Non-pigmented ciliary epithelial cell (primary cell): Measurements from ENCODE around the gene GAB1.
A peak's percentile ranks its signal among the peaks of the same experiment; 100 is the strongest.

Experiments
- DNase-seq: peaks from one replicate; pipeline ENCODE4 v3.0.0-alpha.2; 2010; ENCODE audit warnings: low read depth

GAB1 gene

GRCh38 chr4:143417679-143418403 is 81.2 kb downstream of the GAB1 start:
- DNase-seq, result no peak

- DNase-seq, result no peak
Observed at GRCh38 chr4:143420227-143420626, 83.6 kb downstream of the GAB1 start.

GRCh38 chr4:143421609-143422008 is 84.9 kb downstream of the GAB1 start:
- DNase-seq, result no peak

- peak; percentile 27 for DNase-seq
Observed at GRCh38 chr4:143424276-143424675, 87.6 kb downstream of the GAB1 start.

GRCh38 chr4:143431526-143432257 is 95.0 kb downstream of the GAB1 start:
- no peak for DNase-seq

- no peak for DNase-seq
Observed at GRCh38 chr4:143432258-143432591, 95.5 kb downstream of the GAB1 start.

- DNase-seq, result no peak
Observed at GRCh38 chr4:143433231-143433630, 96.6 kb downstream of the GAB1 start.

- no peak for DNase-seq
Observed at GRCh38 chr4:143435955-143436354, 99.3 kb downstream of the GAB1 start.

GRCh38 chr4:143437476-143437875 is 100.8 kb downstream of the GAB1 start:
- DNase-seq, result no peak

- no peak for DNase-seq
Observed at GRCh38 chr4:143437937-143438336, 101.3 kb downstream of the GAB1 start.

- DNase-seq, result no peak
Observed at GRCh38 chr4:143438710-143439109, 102.0 kb downstream of the GAB1 start.

GRCh38 chr4:143441109-143441508 is 104.4 kb downstream of the GAB1 start:
- no peak for DNase-seq

- no peak for DNase-seq
Observed at GRCh38 chr4:143441678-143442077, 105.0 kb downstream of the GAB1 start.

GRCh38 chr4:143443728-143444127 is 107.1 kb downstream of the GAB1 start:
- no peak for DNase-seq

GRCh38 chr4:143451186-143451585 is 114.5 kb downstream of the GAB1 start:
- DNase-seq, result no peak

- no peak for DNase-seq
Observed at GRCh38 chr4:143455211-143455610, 118.5 kb downstream of the GAB1 start.

GRCh38 chr4:143458966-143459365 is 122.3 kb downstream of the GAB1 start:
- DNase-seq, result no peak

- no peak for DNase-seq
Observed at GRCh38 chr4:143473334-143474126, 136.9 kb downstream of the GAB1 start.

- no peak for DNase-seq
Observed at GRCh38 chr4:143477487-143477886, 140.8 kb downstream of the GAB1 start.

GRCh38 chr4:143481361-143481760 is 144.7 kb downstream of the GAB1 start:
- DNase-seq, result no peak

- DNase-seq, result peak; percentile 27
Observed at GRCh38 chr4:143482840-143483239, 146.2 kb downstream of the GAB1 start.

- no peak for DNase-seq
Observed at GRCh38 chr4:143486314-143486713, 149.6 kb downstream of the GAB1 start.

- no peak for DNase-seq
Observed at GRCh38 chr4:143488687-143489086, 152.0 kb downstream of the GAB1 start.
